ENCODE results near the gene TCF7L2. TPM values are rescaled to one million over a fixed set of nuclear protein-coding genes. Genes with fewer than 3 reads are reported as not detected.

Gene TCF7L2
- total RNA-seq, 1 donor from 2014 or later = 0.30 TPM

GRCh38 chr10:113115556-113115955 lies 165.5 kb downstream of the TCF7L2 start:
- intact Hi-C loops (cut with micrococcal nuclease) = no loop called here

GRCh38 chr10:113118882-113119281 lies 168.8 kb downstream of the TCF7L2 start:
- intact Hi-C loops (cut with micrococcal nuclease) = no loop called here

GRCh38 chr10:113119801-113120200 lies 169.8 kb downstream of the TCF7L2 start:
- intact Hi-C loops (cut with micrococcal nuclease) = no loop called here

GRCh38 chr10:113121153-113121552 lies 171.1 kb downstream of the TCF7L2 start:
- intact Hi-C loops (cut with micrococcal nuclease) = no loop called here

GRCh38 chr10:113122947-113123346 lies 172.9 kb downstream of the TCF7L2 start:
- intact Hi-C loops (cut with micrococcal nuclease) = no loop called here

GRCh38 chr10:113124724-113125123 lies 174.7 kb downstream of the TCF7L2 start:
- intact Hi-C loops (cut with micrococcal nuclease) = loop anchor here (5.0 kb wide), 1 partner anchor 557 kb away; no protein-coding TSS in a partner anchor

GRCh38 chr10:113125612-113126011 lies 175.6 kb downstream of the TCF7L2 start:
- intact Hi-C loops (cut with micrococcal nuclease) = loop anchor here (5.0 kb wide), 1 partner anchor 558 kb away; no protein-coding TSS in a partner anchor

GRCh38 chr10:113126229-113127201 lies 176.5 kb downstream of the TCF7L2 start:
- intact Hi-C loops (cut with micrococcal nuclease) = loop anchor here (5.0 kb wide), 1 partner anchor 559 kb away; no protein-coding TSS in a partner anchor

- intact Hi-C loops (cut with micrococcal nuclease) = loop anchor here (5.0 kb wide), 1 partner anchor 560 kb away; no protein-coding TSS in a partner anchor
These were observed 177.3 kb downstream of the TCF7L2 start for GRCh38 chr10:113127261-113127900.

GRCh38 chr10:113127901-113128283 lies 177.8 kb downstream of the TCF7L2 start:
- intact Hi-C loops (cut with micrococcal nuclease) = loop anchor here (5.0 kb wide), 1 partner anchor 561 kb away; no protein-coding TSS in a partner anchor

- intact Hi-C loops (cut with micrococcal nuclease) = loop anchor here (5.0 kb wide), 1 partner anchor 561 kb away; no protein-coding TSS in a partner anchor
These were observed 178.5 kb downstream of the TCF7L2 start for GRCh38 chr10:113128450-113129070.

- intact Hi-C loops (cut with micrococcal nuclease) = loop anchor here (5.0 kb wide), 1 partner anchor 562 kb away; no protein-coding TSS in a partner anchor
These were observed 179.1 kb downstream of the TCF7L2 start for GRCh38 chr10:113129117-113129516.

GRCh38 chr10:113130014-113130641 lies 180.1 kb downstream of the TCF7L2 start:
- intact Hi-C loops (cut with micrococcal nuclease) = no loop called here

GRCh38 chr10:113131613-113132261 lies 181.7 kb downstream of the TCF7L2 start:
- intact Hi-C loops (cut with micrococcal nuclease) = no loop called here

- intact Hi-C loops (cut with micrococcal nuclease) = no loop called here
These were observed 182.6 kb downstream of the TCF7L2 start for GRCh38 chr10:113132591-113133121.

GRCh38 chr10:113133497-113134115 lies 183.6 kb downstream of the TCF7L2 start:
- intact Hi-C loops (cut with micrococcal nuclease) = no loop called here

- intact Hi-C loops (cut with micrococcal nuclease) = no loop called here
These were observed 185.0 kb downstream of the TCF7L2 start for GRCh38 chr10:113135025-113135424.

GRCh38 chr10:113137941-113138685 lies 188.1 kb downstream of the TCF7L2 start:
- intact Hi-C loops (cut with micrococcal nuclease) = no loop called here
